Activated CD8-positive, alpha-beta T cell treated with anti-CD3 and anti-CD28 coated beads for 36 hours (primary cell): ENCODE measurements around the gene SH3GL2. TPM values are rescaled to one million over a fixed set of nuclear protein-coding genes. Genes with fewer than 3 reads are reported as not detected.

Source experiments
- ATAC-seq: fragments of 200-7000 bp; cut with Tn5 transposase; one replicate; pipeline ENCODE4 v1.10.0; 2021; ENCODE audit warnings: mild to moderate bottlenecking, moderate library complexity
- CTCF ChIA-PET: fragments of 350-600 bp; sonication (Branson Sonifier 250); formaldehyde crosslinking; loops from one replicate; lab custom pipeline; 2021; ENCODE audit warnings: antibody characterized with exemption; lab: Charles Lee
- POLR2A ChIA-PET: fragments of 350-600 bp; sonication (Branson Sonifier 250); formaldehyde crosslinking; loops from one replicate; lab custom pipeline; 2021; ENCODE audit warnings: antibody characterized with exemption; lab: Charles Lee
- DNase-seq: peaks from one replicate; pipeline ENCODE4 v3.0.0-alpha.2; 2020
- H3K27ac Mint-ChIP-seq: one replicate; pipeline ENCODE4 v1.8.0; 2021; ENCODE audit warnings: mild to moderate bottlenecking, mixed read lengths
- H3K27me3 Mint-ChIP-seq: one replicate; pipeline ENCODE4 v1.8.0; 2021; ENCODE audit warnings: mixed read lengths
- H3K36me3 Mint-ChIP-seq: one replicate; pipeline ENCODE4 v1.8.0; 2021; ENCODE audit warnings: low read depth, mixed read lengths
- H3K4me1 Mint-ChIP-seq: one replicate; pipeline ENCODE4 v1.8.0; 2021; ENCODE audit warnings: low read depth, mixed read lengths
- H3K4me3 Mint-ChIP-seq: one replicate; pipeline ENCODE4 v1.8.0; 2021; ENCODE audit warnings: mild to moderate bottlenecking, moderate library complexity, mixed read lengths
- H3K9me3 Mint-ChIP-seq: one replicate; pipeline ENCODE4 v1.8.0; 2021; ENCODE audit warnings: mixed read lengths
- intact Hi-C: fragments of 100-400 bp; cut with micrococcal nuclease; formaldehyde crosslinking; loops from one replicate; pipeline ENCODE4 v1.10.0; 2022
- total RNA-seq, 2 experiments: library from RNA; stranded (reverse); gene quantifications; one replicate each; pipeline ENCODE4 v1.2.3, GENCODE V29; 2021
- TF ChIP-seq, protein P1 (sequence below): fragments of 200-600 bp; IDR thresholded peaks from one replicate; pipeline ENCODE4 v1.8.0; 2022; ENCODE audit warnings: antibody characterized with exemption, mild to moderate bottlenecking

The SH3GL2 gene
- total RNA-seq, 2 experiments from 2014 or later = not detected

- POLR2A ChIA-PET = no interaction called here
- Mint-ChIP-seq H3K27me3 (no peaks in the 10 kb centered on the region), H3K4me1 (no peaks in the 10 kb centered on the region), H3K4me3 (no peak overlapping the region), H3K9me3 (peaks cover 11% of the 10 kb centered on the region), H3K36me3 (no peaks in the 10 kb centered on the region), H3K27ac (no peak overlapping the region)
- TF ChIP-seq, protein P1, sequence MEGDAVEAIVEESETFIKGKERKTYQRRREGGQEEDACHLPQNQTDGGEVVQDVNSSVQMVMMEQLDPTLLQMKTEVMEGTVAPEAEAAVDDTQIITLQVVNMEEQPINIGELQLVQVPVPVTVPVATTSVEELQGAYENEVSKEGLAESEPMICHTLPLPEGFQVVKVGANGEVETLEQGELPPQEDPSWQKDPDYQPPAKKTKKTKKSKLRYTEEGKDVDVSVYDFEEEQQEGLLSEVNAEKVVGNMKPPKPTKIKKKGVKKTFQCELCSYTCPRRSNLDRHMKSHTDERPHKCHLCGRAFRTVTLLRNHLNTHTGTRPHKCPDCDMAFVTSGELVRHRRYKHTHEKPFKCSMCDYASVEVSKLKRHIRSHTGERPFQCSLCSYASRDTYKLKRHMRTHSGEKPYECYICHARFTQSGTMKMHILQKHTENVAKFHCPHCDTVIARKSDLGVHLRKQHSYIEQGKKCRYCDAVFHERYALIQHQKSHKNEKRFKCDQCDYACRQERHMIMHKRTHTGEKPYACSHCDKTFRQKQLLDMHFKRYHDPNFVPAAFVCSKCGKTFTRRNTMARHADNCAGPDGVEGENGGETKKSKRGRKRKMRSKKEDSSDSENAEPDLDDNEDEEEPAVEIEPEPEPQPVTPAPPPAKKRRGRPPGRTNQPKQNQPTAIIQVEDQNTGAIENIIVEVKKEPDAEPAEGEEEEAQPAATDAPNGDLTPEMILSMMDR = no peak
- ATAC-seq = no peak
- intact Hi-C loops = no loop called here
- no peak for DNase-seq
- CTCF ChIA-PET = no interaction called here
These were observed 27.8 kb upstream of the SH3GL2 start for GRCh38 chr9:17551023-17551422.

GRCh38 chr9:17555362-17556054 is 23.4 kb upstream of the SH3GL2 start:
- Mint-ChIP-seq H3K27me3 (no peaks in the 10 kb centered on the region), H3K4me1 (no peaks in the 10 kb centered on the region), H3K36me3 (no peaks in the 10 kb centered on the region), H3K4me3 (no peak overlapping the region), H3K27ac (no peak overlapping the region), H3K9me3 (no peaks in the 10 kb centered on the region)
- ChIA-PET CTCF (no interaction called here), POLR2A (no interaction called here)
- intact Hi-C loops = no loop called here
- DNase-seq (no peak), ATAC-seq (no peak)
- TF ChIP-seq, protein P1 = no peak

DNA sequence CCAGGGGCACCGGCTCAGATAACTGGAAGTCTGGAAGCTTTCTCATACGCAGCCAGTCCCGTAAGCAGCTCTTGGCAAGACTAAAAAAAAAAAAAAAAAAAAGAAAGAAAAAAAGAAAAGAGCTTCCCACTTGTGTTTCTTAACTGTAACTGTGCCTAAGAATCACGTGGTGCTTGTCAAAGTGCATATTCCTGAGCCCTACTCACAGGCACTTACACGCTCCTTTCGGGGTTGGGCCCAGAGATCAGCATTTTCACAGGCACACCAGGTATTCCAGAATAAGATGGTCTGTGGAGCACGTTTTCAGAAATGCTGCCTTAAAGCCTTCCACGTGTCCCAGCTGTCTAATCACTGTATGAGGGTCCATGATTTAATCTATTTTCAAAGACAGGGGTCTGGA is 22.6 kb upstream of the SH3GL2 start:
- no peaks in the 10 kb centered on the region for H3K36me3 Mint-ChIP-seq
- intact Hi-C loops = no loop called here
- TF ChIP-seq, protein P1 = no peak
- ChIA-PET CTCF (no interaction called here), POLR2A (no interaction called here)
- H3K9me3 Mint-ChIP-seq = no peaks in the 10 kb centered on the region
- DNase-seq = no peak
- no peak overlapping the region for H3K27ac Mint-ChIP-seq
- H3K4me1 Mint-ChIP-seq = no peaks in the 10 kb centered on the region
- H3K27me3 Mint-ChIP-seq = no peaks in the 10 kb centered on the region
- H3K4me3 Mint-ChIP-seq = no peak overlapping the region
- no peak for ATAC-seq

DNA sequence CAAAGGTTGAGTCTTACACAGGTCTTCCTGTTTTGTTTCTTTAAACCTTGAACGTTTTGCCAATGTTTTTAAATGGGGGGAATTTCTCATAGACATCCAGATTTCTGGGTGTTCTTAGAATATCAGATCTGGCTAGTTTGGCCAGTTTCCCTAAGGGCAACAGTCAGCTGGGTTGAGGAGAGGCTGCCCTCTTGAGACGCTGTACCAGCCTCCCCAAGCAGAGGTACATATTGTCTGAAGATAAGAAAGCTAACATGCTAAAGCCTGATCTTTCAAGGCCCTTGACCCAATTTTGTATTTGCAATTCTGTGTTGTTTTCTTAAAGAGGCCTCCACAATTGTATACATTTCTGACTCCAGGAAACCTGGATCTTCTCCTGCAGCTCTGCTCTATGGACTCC is 21.9 kb upstream of the SH3GL2 start:
- TF ChIP-seq, protein P1 = no peak
- Mint-ChIP-seq H3K36me3 (no peaks in the 10 kb centered on the region), H3K4me1 (no peaks in the 10 kb centered on the region), H3K27me3 (no peaks in the 10 kb centered on the region), H3K4me3 (no peak overlapping the region), H3K27ac (no peak overlapping the region), H3K9me3 (no peaks in the 10 kb centered on the region)
- POLR2A ChIA-PET = no interaction called here
- intact Hi-C loops = no loop called here
- DNase-seq = no peak
- no peak for ATAC-seq
- CTCF ChIA-PET = no interaction called here

- no peak overlapping the region for H3K4me3 Mint-ChIP-seq
- no peak for ATAC-seq
These were observed 7.0 kb upstream of the SH3GL2 start for GRCh38 chr9:17571825-17572224.

More at GRCh38 chr9:17571825-17572224, 7.0 kb upstream of the SH3GL2 start:
- no peak for DNase-seq
- CTCF ChIA-PET = no interaction called here
- Mint-ChIP-seq H3K27ac (no peak overlapping the region), H3K9me3 (peaks cover 3% of the 10 kb centered on the region), H3K36me3 (no peaks in the 10 kb centered on the region), H3K27me3 (peaks cover 8% of the 10 kb centered on the region), H3K4me1 (no peaks in the 10 kb centered on the region)
- intact Hi-C loops = no loop called here
- POLR2A ChIA-PET = no interaction called here
- TF ChIP-seq, protein P1 = no peak
